ENCODE measurements around the gene UVRAG.

Gene UVRAG

DNA sequence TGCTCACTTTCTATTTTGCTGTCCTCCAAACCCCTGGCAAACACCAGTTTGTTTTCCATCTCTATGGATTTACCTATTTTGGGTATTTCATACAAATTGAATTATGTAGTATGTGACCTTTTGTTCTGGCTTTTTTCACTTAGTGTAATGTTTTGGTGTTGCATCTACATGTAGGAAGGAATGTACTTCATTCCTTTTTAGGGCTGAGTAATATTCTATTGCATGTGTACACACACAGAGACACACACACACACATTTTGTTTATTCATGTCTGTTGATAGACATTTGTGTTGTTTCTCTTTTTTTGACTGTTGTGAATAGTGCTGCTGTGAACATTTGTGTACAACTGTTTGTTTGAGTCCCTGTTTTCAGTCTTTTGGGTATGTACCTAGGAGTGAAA is 90.4 kb downstream of the UVRAG start:
- no peak overlapping the region for H2AFZ ChIP-seq (ENCODE audit: low read depth)
- no peak overlapping the region for H3K4me3 ChIP-seq (IDR thresholded peaks at IDR 0.05; ENCODE audit: insufficient read depth, low read depth, low read length)
- no peaks in the 10 kb centered on the region for H3K36me3 ChIP-seq (ENCODE audit: insufficient read depth)
- peaks cover 27% of the 10 kb centered on the region for H3K4me1 ChIP-seq (ENCODE audit: low read depth, poor library complexity, severe bottlenecking)
- no peak overlapping the region for H3K27ac ChIP-seq
- H3K79me2 ChIP-seq (ENCODE audit: insufficient read depth, low read depth), result peaks cover 9% of the 10 kb centered on the region; the same call in 1 of the 2 replicates
- no peak overlapping the region for H3K9ac ChIP-seq
- H3K4me2 ChIP-seq, result no peak overlapping the region
- H4K20me1 ChIP-seq (ENCODE audit: insufficient read depth), result no peaks in the 10 kb centered on the region
- no peaks in the 10 kb centered on the region for H3K27me3 ChIP-seq (ENCODE audit: insufficient read depth, low read depth)
- TF ChIP-seq, protein P1, sequence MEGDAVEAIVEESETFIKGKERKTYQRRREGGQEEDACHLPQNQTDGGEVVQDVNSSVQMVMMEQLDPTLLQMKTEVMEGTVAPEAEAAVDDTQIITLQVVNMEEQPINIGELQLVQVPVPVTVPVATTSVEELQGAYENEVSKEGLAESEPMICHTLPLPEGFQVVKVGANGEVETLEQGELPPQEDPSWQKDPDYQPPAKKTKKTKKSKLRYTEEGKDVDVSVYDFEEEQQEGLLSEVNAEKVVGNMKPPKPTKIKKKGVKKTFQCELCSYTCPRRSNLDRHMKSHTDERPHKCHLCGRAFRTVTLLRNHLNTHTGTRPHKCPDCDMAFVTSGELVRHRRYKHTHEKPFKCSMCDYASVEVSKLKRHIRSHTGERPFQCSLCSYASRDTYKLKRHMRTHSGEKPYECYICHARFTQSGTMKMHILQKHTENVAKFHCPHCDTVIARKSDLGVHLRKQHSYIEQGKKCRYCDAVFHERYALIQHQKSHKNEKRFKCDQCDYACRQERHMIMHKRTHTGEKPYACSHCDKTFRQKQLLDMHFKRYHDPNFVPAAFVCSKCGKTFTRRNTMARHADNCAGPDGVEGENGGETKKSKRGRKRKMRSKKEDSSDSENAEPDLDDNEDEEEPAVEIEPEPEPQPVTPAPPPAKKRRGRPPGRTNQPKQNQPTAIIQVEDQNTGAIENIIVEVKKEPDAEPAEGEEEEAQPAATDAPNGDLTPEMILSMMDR (conservative IDR thresholded peaks at IDR 0.05; ENCODE audit: low read depth, low read length), result no peak

DNA sequence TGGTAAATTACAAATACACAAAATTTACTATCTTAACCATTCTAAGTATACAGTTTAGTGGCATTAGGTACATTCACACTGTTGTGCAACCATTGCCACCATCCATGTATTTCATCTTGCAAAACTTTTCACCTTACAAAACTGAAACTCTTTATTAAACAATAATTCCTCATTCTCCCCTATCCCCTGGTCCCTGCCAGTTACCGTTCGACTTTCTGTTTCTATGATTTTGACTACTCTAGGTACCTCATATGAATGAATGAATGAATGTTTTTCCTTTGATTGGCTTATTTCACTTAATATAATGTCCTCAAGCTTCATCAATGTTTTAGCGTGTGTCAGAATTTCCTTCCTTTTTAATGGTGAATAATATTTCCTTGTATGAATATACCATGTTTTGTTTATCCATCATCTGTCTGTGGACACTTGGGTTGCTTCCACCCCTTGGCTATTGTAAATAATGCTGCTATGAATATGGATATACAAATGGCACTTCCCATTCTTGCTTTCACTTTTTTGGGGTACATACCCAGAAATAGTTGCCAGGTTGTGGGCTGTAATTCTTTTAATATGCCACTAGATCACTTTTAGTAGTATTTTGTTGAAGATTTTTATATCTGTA is 93.0 kb downstream of the UVRAG start:
- H3K4me2 ChIP-seq, result peak overlapping the region; percentile 19; the same call in 1 of the 2 replicates
- no peak overlapping the region for H3K4me3 ChIP-seq (IDR thresholded peaks at IDR 0.05; ENCODE audit: insufficient read depth, low read depth, low read length)
- H3K27me3 ChIP-seq (ENCODE audit: insufficient read depth, low read depth), result no peaks in the 10 kb centered on the region
- H2AFZ ChIP-seq (ENCODE audit: low read depth), result no peak overlapping the region
- TF ChIP-seq, protein P1 (conservative IDR thresholded peaks at IDR 0.05; ENCODE audit: low read depth, low read length), result no peak
- no peak overlapping the region for H3K9ac ChIP-seq
- H3K36me3 ChIP-seq (ENCODE audit: insufficient read depth), result no peaks in the 10 kb centered on the region
- peaks cover 27% of the 10 kb centered on the region for H3K4me1 ChIP-seq (ENCODE audit: low read depth, poor library complexity, severe bottlenecking)
- H3K27ac ChIP-seq, result no peak overlapping the region; the same call in 1 of the 2 replicates
- peaks cover 9% of the 10 kb centered on the region; the same call in 1 of the 2 replicates for H3K79me2 ChIP-seq (ENCODE audit: insufficient read depth, low read depth)
- no peaks in the 10 kb centered on the region for H4K20me1 ChIP-seq (ENCODE audit: insufficient read depth)

DNA sequence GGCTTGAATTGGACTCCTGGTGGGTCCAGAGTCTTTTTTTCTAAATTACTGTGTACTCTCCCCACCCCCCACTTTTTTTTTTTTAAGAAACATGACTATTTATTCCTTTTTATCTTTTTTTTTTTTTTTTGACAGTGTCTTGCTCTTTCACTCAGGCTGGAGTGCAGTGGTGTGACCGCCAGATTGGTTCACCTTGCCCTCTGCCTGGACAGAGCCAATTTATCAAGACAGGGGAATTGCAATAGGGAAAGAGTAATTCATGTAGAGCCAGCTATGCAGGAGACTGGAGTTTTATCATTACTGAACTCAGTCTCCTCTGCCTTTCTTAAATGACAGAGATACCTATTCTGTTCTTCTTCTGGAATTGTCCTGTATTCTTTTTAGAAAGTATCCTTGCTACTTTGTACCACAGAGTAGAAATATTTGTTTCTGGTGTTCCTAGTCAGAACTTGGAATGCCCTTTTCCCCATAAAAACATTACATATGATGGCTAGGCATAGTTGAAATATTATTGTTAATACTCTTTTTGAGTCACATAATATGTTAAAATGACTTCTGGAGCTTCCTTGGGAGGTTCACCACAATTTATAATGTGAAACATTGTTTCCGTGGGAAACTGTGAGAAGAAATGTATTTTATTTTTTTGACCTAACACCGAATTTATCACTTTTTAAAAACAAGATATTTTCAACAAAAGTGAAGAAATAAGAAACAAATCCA is 95.6 kb downstream of the UVRAG start:
- Histone ChIP-seq H3K4me3 (IDR thresholded peaks at IDR 0.05; ENCODE audit: insufficient read depth, low read depth, low read length) (no peak overlapping the region), H3K27ac (no peak overlapping the region), H3K9ac (no peak overlapping the region), H2AFZ (ENCODE audit: low read depth) (no peak overlapping the region), H3K4me2 (no peak overlapping the region), H3K79me2 (ENCODE audit: insufficient read depth, low read depth) (peaks cover 9% of the 10 kb centered on the region; the same call in 1 of the 2 replicates), H4K20me1 (ENCODE audit: insufficient read depth) (no peaks in the 10 kb centered on the region), H3K4me1 (ENCODE audit: low read depth, poor library complexity, severe bottlenecking) (peaks cover 27% of the 10 kb centered on the region), H3K36me3 (ENCODE audit: insufficient read depth) (no peaks in the 10 kb centered on the region), H3K27me3 (ENCODE audit: insufficient read depth, low read depth) (no peaks in the 10 kb centered on the region)
- TF ChIP-seq, protein P1 (conservative IDR thresholded peaks at IDR 0.05; ENCODE audit: low read depth, low read length), result no peak

DNA sequence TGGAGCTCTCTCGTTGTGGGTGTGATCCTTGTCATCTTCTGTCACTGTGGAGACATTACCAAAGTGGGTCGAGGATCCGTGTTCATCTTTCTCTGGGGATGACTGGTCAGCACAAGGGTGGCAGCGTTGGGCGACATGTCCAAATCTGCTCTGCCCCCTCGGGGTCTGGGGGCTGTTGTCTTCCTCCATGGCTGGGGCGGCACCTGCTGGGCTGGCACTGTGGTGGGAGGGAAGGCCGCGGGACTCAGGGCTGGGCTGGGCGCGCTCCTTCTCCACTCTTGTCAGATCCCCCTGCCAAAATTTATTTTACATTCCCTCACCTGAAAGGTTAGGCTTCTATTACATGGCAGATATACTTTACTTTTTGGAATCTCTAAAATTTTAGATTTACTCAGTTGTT is 96.4 kb downstream of the UVRAG start:
- Histone ChIP-seq H2AFZ (ENCODE audit: low read depth) (no peak overlapping the region), H3K36me3 (ENCODE audit: insufficient read depth) (no peaks in the 10 kb centered on the region), H3K4me3 (IDR thresholded peaks at IDR 0.05; ENCODE audit: insufficient read depth, low read depth, low read length) (no peak overlapping the region), H3K4me1 (ENCODE audit: low read depth, poor library complexity, severe bottlenecking) (peaks cover 27% of the 10 kb centered on the region), H3K79me2 (ENCODE audit: insufficient read depth, low read depth) (peaks cover 9% of the 10 kb centered on the region; the same call in 1 of the 2 replicates), H3K9ac (no peak overlapping the region), H3K27ac (no peak overlapping the region), H3K27me3 (ENCODE audit: insufficient read depth, low read depth) (no peaks in the 10 kb centered on the region), H3K4me2 (no peak overlapping the region), H4K20me1 (ENCODE audit: insufficient read depth) (no peaks in the 10 kb centered on the region)
- TF ChIP-seq, protein P1 (conservative IDR thresholded peaks at IDR 0.05; ENCODE audit: low read depth, low read length), result no peak
